ENCODE measurements around the gene SCO2. TPM values are rescaled to one million over a fixed set of nuclear protein-coding genes. Genes with fewer than 3 reads are reported as not detected.

Gene SCO2
- total RNA-seq, 4 donors from 2014 or later: 5.1 to 63.6 (median 5.9) TPM; not detected in 1

DNA sequence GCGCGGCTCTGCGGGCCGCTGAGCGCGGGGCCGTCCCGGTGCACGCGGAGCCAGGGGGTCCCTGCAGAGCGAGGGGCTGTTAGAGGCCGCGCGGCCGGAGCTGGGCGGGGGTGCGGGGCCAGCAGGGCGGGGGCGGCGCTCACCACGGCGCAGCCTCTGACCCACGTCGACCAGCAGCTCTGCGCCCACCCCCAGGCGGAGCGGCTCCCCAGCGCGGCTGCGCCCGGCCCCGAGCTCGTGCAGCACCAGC is 385 bp upstream of the SCO2 start:
- Histone ChIP-seq H3K4me3 (peak overlapping the region; percentile 58 to 86 (median 74)), H3K27me3 (no peaks in the 10 kb centered on the region), H3K9me3 (no peaks in the 10 kb centered on the region), H3K27ac (peak overlapping the region; percentile 95 to 99 (median 98)), H3K36me3 (peaks cover 0 to 11% (median 0%) of the 10 kb centered on the region in 4 donors), H3K4me1 (peaks cover 14 to 54% (median 43%) of the 10 kb centered on the region in 4 donors)
- 0% methylated on average over 1 of the region's 33 CpGs; no CpG with 5 or more reads in 1 of the 2 donors for WGBS, 2 donors (ENCODE audit: low coverage in 1 of 2)
- intact Hi-C loops (cut with DNase I; ENCODE audit: low total_unique reads): no loop called here
- TF ChIP-seq POLR2A (IDR thresholded peaks at IDR 0.05): no peak
- TF ChIP-seq POLR2AphosphoS5 (IDR thresholded peaks at IDR 0.05): no peak
- TF ChIP-seq, protein P1, sequence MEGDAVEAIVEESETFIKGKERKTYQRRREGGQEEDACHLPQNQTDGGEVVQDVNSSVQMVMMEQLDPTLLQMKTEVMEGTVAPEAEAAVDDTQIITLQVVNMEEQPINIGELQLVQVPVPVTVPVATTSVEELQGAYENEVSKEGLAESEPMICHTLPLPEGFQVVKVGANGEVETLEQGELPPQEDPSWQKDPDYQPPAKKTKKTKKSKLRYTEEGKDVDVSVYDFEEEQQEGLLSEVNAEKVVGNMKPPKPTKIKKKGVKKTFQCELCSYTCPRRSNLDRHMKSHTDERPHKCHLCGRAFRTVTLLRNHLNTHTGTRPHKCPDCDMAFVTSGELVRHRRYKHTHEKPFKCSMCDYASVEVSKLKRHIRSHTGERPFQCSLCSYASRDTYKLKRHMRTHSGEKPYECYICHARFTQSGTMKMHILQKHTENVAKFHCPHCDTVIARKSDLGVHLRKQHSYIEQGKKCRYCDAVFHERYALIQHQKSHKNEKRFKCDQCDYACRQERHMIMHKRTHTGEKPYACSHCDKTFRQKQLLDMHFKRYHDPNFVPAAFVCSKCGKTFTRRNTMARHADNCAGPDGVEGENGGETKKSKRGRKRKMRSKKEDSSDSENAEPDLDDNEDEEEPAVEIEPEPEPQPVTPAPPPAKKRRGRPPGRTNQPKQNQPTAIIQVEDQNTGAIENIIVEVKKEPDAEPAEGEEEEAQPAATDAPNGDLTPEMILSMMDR (IDR thresholded peaks at IDR 0.05): no peak
- TF ChIP-seq EP300 (IDR thresholded peaks at IDR 0.05; ENCODE audit: low read depth): no peak
- DNase-seq: no peak
- in situ Hi-C loops (cut with MboI; ENCODE audit: low pct_ligation_motif_present in 1 of 4, low pct_unique_long_range_greater_than_20kb in 1 of 4, low sequenced_read_pairs in 3 of 4): no loop called here

DNA sequence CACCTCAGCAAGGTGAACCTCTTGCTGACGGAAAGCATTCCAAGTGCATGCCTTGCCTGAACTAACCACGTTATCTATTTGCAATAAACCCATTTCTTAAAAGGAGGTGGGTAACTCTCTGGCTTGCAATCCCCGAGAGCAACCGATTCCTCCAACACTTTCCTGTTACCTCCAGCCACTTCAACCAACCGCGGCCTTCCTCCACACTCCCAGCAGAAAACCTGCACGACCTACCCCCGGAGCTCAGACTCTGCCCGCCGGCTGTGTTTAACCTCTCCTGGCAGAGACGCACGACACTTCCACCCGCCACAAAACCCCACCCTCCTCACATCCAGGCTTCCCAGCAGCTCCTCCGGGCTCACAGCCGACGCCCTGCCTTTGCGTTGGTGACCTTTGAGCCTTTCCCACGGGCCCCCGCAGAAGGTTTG is 708 bp downstream of the SCO2 start:
- Histone ChIP-seq H3K4me3 (peak overlapping the region; percentile 58 to 86 (median 74)), H3K36me3 (peaks cover 0 to 11% (median 1%) of the 10 kb centered on the region in 4 donors), H3K27ac (peak overlapping the region; percentile 95 to 99 (median 98)), H3K4me1 (peaks cover 14 to 48% (median 36%) of the 10 kb centered on the region in 4 donors), H3K9me3 (no peaks in the 10 kb centered on the region), H3K27me3 (no peaks in the 10 kb centered on the region)
- in situ Hi-C loops (cut with MboI; ENCODE audit: low pct_ligation_motif_present in 1 of 4, low pct_unique_long_range_greater_than_20kb in 1 of 4, low sequenced_read_pairs in 3 of 4): no loop called here
- DNase-seq: no peak
- intact Hi-C loops (cut with DNase I; ENCODE audit: low total_unique reads): no loop called here
- WGBS, 2 donors (ENCODE audit: low coverage in 1 of 2): 5% methylated on average over 19 of the region's 19 CpGs; no CpG with 5 or more reads in 1 of the 2 donors
- TF ChIP-seq, protein P1 (IDR thresholded peaks at IDR 0.05): no peak
- TF ChIP-seq POLR2AphosphoS5 (IDR thresholded peaks at IDR 0.05): no peak
- no peak for TF ChIP-seq POLR2A (IDR thresholded peaks at IDR 0.05)
- TF ChIP-seq EP300 (IDR thresholded peaks at IDR 0.05; ENCODE audit: low read depth): no peak

DNA sequence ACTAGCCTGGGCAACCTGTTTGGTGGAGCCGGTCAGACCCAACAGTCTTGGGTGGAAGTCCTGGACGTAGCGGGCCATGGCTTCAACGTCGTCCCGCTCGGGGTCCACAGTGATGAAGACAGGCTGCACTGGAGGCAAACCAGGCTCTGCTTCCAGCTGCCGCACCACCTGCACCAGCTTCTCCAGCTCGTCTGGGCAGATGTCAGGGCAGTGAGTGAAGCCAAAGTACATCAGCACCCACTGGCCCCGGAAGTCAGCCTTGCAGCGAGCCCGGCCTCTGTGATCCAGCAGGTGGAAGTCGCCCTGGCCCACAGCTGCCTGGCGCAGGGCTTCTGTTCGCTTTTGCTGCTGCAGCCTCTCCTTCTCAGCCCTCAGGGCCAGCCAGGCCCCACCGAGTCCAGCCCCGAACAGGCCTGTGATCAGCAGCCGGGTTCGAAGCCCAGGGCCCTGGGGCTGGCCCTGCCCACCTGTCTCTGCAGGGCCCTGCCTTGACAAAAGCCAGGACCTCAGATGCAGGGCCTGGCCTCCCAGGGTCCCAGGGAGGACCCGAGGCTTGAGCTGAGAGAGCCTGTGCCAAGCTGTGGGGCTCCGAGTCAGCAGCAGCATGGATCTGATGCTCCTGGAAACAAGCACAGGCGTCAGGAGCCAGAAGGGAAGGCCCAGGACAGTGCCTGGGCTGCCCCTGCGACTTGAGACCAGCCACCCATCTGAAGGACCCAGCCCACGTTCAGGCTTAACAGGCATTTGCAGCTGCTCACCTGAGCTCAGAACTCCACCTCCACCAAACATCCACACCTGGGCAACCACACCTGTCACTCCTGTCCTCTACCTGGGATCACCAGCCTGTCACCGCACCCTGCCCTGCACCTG is 1.4 kb downstream of the SCO2 start:
- Histone ChIP-seq H3K27ac (peak overlapping the region; percentile 95 to 99 (median 98)), H3K36me3 (peaks cover 0 to 15% (median 4%) of the 10 kb centered on the region in 4 donors), H3K4me3 (peak overlapping the region in 3 of 4 donors; percentile 70 to 86 (median 77)), H3K27me3 (no peaks in the 10 kb centered on the region), H3K4me1 (peaks cover 14 to 42% (median 33%) of the 10 kb centered on the region in 4 donors), H3K9me3 (no peaks in the 10 kb centered on the region)
- no peak for TF ChIP-seq POLR2AphosphoS5 (IDR thresholded peaks at IDR 0.05)
- TF ChIP-seq, protein P1 (IDR thresholded peaks at IDR 0.05): no peak
- TF ChIP-seq POLR2A (IDR thresholded peaks at IDR 0.05): no peak
- no peak for TF ChIP-seq EP300 (IDR thresholded peaks at IDR 0.05; ENCODE audit: low read depth)
- WGBS, 2 donors (ENCODE audit: low coverage in 1 of 2): 63% methylated on average over 21 of the region's 25 CpGs; no CpG with 5 or more reads in 1 of the 2 donors
- DNase-seq: peak; percentile 43
- in situ Hi-C loops (cut with MboI; ENCODE audit: low pct_ligation_motif_present in 1 of 4, low pct_unique_long_range_greater_than_20kb in 1 of 4, low sequenced_read_pairs in 3 of 4) (no loop called here), intact Hi-C loops (cut with DNase I; ENCODE audit: low total_unique reads) (no loop called here)

DNA sequence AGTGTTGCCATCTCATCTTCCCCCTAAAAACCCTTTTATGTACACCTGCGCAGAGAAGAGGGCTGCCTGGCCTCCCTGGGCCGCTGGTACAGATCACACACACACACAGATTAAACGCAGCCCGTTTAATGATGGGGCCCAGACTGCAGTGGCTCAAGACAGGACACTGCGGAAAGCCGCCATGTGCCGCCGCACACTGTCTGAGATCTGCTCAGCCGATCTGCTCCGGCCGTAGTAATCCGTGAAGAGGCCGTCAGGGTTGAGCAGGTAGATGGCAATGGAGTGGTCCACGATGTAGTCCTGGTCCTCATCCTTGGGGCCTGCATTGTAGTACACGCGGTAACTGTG is 2.0 kb downstream of the SCO2 start:
- Histone ChIP-seq H3K4me1 (peaks cover 14 to 39% (median 32%) of the 10 kb centered on the region in 4 donors), H3K9me3 (no peaks in the 10 kb centered on the region), H3K4me3 (no peak overlapping the region), H3K27me3 (no peaks in the 10 kb centered on the region), H3K36me3 (peaks cover 0 to 15% (median 7%) of the 10 kb centered on the region in 4 donors), H3K27ac (peak overlapping the region in 2 of 4 donors; percentile 95 to 99)
- WGBS, 2 donors (ENCODE audit: low coverage in 1 of 2): 86% methylated on average over 16 of the region's 16 CpGs; no CpG with 5 or more reads in 1 of the 2 donors
- TF ChIP-seq, protein P1 (IDR thresholded peaks at IDR 0.05): no peak
- TF ChIP-seq POLR2A (IDR thresholded peaks at IDR 0.05) (no peak), EP300 (IDR thresholded peaks at IDR 0.05; ENCODE audit: low read depth) (no peak), POLR2AphosphoS5 (IDR thresholded peaks at IDR 0.05) (no peak)
- no peak for DNase-seq
- in situ Hi-C loops (cut with MboI; ENCODE audit: low pct_ligation_motif_present in 1 of 4, low pct_unique_long_range_greater_than_20kb in 1 of 4, low sequenced_read_pairs in 3 of 4) (no loop called here), intact Hi-C loops (cut with DNase I; ENCODE audit: low total_unique reads) (no loop called here)

Measured in transverse colon (tissue), 4 donors.